DMS79 treated with DMSO at 0.1 percent for 48 hours (cell line): ENCODE measurements around the gene PLCZ1.
"Not testable (repeated sequence)": the region's sequence is repeated elsewhere in the genome, so short reads cannot be mapped to it uniquely, and the experiment has no call there.

ENCODE experiments used
- DNase-seq: peaks from one replicate; lab custom pipeline; 2025; lab: John Stamatoyannopoulos, UW

The PLCZ1 gene, protein sequence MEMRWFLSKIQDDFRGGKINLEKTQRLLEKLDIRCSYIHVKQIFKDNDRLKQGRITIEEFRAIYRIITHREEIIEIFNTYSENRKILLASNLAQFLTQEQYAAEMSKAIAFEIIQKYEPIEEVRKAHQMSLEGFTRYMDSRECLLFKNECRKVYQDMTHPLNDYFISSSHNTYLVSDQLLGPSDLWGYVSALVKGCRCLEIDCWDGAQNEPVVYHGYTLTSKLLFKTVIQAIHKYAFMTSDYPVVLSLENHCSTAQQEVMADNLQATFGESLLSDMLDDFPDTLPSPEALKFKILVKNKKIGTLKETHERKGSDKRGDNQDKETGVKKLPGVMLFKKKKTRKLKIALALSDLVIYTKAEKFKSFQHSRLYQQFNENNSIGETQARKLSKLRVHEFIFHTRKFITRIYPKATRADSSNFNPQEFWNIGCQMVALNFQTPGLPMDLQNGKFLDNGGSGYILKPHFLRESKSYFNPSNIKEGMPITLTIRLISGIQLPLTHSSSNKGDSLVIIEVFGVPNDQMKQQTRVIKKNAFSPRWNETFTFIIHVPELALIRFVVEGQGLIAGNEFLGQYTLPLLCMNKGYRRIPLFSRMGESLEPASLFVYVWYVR

GRCh38 chr12:18737819-18738218, at the start of gene PLCZ1, which contains the start of gene CAPZA3:
Gene PLCZ1 (minus strand): TSS chr12:18738012. CDS start chr12:18737371, 641 bp downstream.
Gene CAPZA3 (plus strand): TSS chr12:18738119. CDS start chr12:18738269, 150 bp downstream.
- no peak for DNase-seq

GRCh38 chr12:18785465-18785864, 47.7 kb upstream of the PLCZ1 start:
- DNase-seq, result not testable (repeated sequence)

DNA sequence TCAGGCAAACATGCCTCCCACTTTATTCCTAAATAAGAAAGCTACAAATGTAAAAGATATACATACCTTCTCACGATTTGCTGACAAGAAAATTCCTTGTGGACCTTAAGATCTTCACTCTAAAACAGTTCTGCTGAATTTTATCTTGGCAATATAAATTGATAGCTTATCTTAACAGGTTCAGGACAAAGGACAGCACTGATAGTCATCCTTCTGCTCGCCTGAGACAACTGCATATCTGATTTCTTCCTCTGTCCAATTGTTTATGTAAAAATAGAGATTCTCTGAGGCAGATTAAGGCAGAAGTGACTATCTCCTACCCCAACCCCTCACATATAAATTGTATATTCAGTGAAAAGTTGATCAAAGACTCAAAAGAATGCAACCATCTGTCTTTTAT, 45.0 kb upstream of the PLCZ1 start:
- no peak for DNase-seq

- not testable (repeated sequence) for DNase-seq
Measured at GRCh38 chr12:18766479-18766878, 28.7 kb upstream of the PLCZ1 start.

DNA sequence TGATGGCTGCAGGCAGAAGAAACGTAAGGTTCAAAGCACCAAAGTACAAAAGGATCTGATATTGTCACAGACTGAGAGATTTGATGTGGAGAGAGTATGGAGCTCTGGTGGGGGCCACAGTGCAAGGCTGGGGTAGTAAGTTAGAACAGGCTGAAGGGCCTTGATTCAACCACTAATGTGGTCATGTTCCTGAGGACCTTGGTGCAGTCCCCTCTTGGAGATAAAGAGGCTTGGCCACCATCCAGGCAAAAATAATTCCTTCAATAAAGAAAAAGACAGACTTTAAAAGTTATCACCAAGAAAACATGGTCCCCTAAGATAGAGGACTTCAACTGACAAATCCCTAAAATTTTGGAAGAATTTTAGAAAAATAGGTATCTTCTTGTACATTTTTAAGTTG, 17.5 kb upstream of the PLCZ1 start:
- DNase-seq, result no peak

DNA sequence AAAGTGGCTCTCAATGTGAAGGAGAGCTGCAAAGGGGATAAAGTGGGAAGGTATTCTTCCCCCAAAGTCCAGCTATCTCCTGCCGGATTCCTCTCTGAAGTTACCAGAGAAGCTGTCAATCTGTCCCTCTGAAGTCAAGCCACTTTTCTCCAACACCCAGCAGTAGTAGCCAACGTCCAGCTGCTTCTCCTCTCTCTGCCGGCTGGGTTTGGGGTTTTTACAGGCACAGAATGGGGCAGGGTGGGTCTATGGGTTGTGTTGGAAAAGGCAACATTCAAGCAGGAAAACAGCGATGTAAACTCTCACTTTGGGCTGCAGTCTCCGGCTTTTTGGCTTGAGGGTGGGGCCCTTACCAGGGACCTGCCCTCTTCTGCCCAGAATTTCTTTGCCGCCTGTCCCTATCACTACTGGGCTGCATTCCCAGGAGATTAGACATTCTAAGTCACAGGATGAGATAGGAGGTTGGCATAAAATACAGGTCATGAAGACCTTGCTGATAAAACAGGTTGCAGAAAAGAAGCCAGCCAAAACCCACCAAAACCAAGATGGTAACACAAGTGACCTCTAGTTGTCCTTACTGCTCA, 16.4 kb upstream of the PLCZ1 start:
- DNase-seq, result no peak

DNA sequence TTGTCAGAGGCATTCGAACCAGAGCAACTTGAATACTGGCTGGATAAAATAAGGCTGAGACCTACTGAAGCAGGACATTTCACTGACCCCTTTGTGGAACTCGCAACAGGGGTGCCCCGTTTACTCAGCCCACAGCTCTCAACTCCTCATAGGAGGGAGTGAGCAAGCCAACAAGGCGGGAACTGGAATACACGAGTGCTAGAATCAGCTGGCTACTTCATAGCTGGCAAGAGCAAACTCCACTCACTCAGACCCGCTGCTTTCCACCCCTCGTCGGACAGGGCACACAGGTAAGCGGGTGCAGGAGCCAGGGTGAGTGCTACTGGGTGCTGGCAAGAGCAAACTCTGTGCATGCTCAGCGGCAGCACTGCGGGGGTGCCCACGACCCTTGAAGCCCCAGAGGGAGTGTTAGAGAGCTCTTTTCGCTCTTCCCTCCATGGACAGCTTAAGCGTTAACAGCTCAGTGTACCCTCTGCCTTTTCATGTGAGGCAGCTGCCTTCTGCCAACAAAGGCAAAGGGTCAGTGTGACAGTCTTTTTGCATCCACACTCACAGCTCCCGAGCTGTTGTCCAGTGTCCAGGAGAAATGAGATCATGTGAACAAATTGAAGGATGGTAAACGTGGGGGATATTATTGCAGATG, 15.8 kb upstream of the PLCZ1 start:
- no peak for DNase-seq

DNA sequence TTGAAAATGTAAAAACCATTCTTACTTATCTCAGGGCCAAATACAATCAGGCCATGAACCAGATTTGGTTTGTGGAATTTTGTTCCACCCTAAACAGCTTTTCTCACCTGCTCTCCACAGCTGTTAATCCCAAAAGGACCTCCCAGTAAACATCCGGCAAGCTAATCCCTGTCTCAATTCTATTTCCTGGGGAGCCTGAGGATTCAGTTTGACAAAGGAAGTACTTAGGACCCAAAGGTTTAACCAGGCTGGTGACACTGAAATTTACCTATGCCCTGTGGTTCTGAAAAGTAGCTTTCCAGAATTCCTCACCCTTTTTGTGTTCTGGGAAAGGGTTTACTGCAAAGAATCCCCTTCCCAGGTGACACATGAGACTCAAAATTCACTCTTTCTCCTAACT, 15.1 kb upstream of the PLCZ1 start:
- no peak for DNase-seq

DNA sequence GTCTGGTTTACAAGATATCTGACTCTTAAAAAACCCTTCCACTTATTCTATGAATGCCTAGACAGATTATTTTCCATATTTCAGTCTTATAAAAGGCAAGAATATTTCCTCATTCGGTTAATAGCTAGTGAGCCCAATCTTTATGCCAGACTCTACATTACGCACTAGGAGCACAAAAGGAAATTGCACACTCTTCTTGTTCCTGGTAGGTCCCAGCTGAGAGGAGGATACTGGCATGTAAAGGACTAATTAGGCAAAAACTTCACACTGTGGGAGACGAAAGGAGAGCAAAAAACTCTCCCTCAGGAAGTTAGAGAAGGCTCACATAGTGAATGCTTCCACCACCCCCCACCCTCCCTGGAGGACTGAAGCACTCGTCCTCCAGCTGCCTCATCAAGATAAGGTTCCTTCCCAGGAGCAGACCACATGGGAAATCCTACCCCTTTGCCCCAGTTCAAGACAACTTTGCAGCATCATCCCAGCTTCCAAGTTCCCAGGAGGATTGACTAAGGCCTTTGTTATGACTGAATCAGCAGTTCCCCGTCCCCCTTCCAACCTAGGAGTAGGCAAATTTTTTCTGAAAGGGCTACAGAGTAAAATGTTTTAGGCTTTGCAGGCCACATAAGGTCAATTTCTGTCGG, 14.6 kb upstream of the PLCZ1 start:
- DNase-seq, result no peak

GRCh38 chr12:18751866-18752265, 14.1 kb upstream of the PLCZ1 start:
- no peak for DNase-seq

GRCh38 chr12:18750085-18750484, 12.3 kb upstream of the PLCZ1 start:
- peak; percentile 8 for DNase-seq

GRCh38 chr12:18749386-18749957, 11.7 kb upstream of the PLCZ1 start:
- no peak for DNase-seq

DNA sequence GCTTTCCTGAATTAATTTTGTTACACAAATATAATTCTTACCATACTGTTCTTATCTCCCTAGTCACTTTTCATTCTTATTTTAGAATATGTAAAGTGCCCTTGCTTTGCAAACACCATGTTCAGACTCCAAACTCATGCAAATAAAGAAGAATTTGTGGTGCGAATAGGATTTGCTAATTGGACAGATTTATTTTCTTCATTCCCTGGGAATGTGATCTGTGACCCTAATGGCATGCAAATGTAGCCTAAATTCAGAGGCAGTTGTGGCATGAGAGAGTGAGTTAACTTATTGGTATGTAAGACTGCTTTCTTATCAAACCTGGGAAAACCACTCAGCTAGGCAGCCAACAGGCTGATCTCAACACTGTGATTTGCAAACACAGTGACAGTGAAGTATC, 10.1 kb upstream of the PLCZ1 start:
- DNase-seq, result no peak

DNA sequence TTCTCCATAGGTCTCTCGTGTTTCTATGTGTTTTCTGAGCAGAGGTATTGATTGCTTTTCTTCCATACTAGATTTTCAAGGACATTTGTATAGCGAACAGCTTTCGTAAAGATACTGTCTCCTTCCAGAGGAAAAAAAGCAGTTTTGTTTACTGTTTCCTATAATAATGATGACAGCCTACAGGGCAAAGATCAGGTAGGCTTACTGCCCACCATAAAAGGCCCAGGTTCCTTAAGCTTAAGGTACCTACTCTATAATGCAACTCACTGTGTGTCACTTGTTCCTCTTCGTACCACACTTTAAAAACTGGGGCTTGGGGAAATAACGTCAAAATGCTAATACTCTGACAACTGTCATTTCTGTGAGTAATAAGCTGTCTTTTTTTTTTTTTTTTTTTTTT, 6.7 kb downstream of the PLCZ1 start:
- no peak for DNase-seq

GRCh38 chr12:18723752-18724151, 14.1 kb downstream of the PLCZ1 start:
- DNase-seq, result no peak

- peak; percentile 27 for DNase-seq
Measured at GRCh38 chr12:18721452-18721851, 16.4 kb downstream of the PLCZ1 start.

DNA sequence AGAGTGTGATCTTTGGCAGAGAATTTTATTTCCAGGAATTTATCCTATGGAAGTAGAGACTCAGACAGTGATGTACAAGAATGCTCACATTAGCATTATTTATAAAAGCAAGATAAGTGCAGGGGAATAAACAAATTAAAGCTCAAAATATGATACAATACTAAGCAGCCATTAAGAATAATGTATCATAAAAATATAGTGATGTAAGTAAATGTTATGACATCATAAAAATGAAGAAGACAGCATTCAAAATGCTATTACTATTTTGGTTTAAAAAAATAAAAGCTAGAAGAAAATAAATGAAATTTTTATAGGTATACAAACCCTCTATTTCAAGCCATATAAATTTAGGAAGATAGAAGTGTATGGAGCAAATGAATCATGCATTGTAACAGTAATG, 17.1 kb downstream of the PLCZ1 start:
- no peak for DNase-seq

DNA sequence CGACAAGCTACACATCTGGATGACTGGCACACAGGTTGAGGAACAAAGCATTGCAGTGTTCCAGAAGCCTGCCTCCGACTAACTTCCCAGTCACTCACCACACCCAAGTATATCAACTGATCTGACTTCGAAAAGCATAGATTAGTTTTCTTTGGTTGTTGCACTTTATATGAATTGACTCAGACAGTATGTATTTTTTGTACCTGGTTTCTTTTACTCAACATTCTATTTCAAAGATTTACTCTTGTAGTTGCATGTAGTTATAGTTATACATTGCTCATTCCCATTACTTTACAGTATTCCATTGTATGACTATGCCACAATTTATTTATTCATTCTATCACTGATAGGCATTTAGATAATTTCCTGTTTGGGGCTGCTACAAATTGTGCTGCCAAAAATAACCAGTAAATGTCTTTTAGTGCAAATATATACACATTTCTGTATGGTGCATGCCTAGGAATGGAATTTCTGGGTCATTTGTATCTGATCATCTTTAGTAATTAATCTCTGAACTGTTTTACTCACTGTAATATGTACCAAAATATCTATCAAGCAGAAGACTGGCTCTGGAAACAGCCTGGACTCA, 17.8 kb downstream of the PLCZ1 start:
- no peak for DNase-seq

DNA sequence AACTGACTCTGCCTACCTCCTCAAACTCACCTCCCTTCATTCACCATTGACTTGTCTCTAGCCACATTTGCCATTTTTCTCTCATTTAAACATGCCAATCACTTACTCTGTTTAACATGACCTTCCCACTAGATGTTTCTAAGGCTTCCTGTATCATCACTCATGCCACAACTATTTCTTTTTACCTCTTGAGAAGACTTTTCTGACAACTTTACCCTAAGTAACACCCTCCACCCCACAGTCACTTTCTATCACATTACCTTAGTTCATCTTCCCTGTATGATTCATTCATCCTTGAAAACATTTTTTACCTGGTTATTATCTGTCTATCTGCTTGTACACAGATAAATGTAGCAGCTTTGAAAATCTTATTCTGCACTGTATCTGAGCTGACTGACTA, 19.4 kb downstream of the PLCZ1 start:
- DNase-seq, result no peak

GRCh38 chr12:18716236-18716635, 21.6 kb downstream of the PLCZ1 start:
- no peak for DNase-seq

- no peak for DNase-seq
Measured at GRCh38 chr12:18706798-18707197, 31.0 kb downstream of the PLCZ1 start.
